NK-92 (cell line): Measurements from ENCODE around the gene LAMA2.
"Not testable (repeated sequence)": the region's sequence is repeated elsewhere in the genome, so short reads cannot be mapped to it uniquely, and the experiment has no call there.

Experiments used
- DNase-seq: peaks from one replicate; lab custom pipeline; 2025; ENCODE audit not compliant: unreplicated experiment; lab: John Stamatoyannopoulos, UW

LAMA2 gene

DNA sequence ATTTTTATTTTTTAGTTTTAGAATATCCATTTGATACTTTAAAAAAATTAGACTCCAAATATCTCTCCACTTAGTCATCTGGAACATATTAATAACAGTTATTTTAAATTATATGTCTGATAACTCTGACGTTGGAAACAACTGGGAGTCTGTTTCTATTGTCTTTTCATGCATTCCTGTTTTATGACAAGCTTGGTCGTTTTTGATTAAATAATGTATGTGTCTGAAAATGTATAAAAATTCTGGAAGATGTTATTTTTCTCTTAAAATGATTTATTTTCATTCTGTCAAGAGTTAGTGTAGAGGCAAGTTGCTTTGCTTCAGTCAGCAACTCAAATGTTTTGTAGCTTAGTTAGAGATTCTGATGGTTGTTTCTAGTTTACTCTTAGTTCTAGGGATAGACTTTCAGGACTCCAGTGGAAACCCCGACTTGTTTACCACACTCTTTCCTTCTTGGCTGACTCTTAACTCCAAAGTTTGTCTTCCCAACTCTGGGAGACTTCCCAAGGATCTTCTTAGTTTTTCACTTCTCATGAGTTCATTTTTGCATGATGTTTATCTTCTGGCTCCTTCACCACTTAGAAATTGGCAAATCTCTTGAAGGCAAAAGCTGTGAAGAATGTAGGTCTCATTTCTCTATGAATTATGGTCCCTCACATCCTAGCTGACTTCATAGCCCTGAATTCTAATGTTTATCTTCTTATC lies 190.9 kb downstream of the LAMA2 start:
- DNase-seq = no peak

- DNase-seq = no peak
Measured at GRCh38 chr6:129084406-129084805, 201.5 kb downstream of the LAMA2 start.

GRCh38 chr6:129088481-129088880 lies 205.5 kb downstream of the LAMA2 start:
- DNase-seq = not testable (repeated sequence)

GRCh38 chr6:129089357-129089756 lies 206.4 kb downstream of the LAMA2 start:
- no peak for DNase-seq

GRCh38 chr6:129094147-129094546 lies 211.2 kb downstream of the LAMA2 start:
- DNase-seq = no peak

DNA sequence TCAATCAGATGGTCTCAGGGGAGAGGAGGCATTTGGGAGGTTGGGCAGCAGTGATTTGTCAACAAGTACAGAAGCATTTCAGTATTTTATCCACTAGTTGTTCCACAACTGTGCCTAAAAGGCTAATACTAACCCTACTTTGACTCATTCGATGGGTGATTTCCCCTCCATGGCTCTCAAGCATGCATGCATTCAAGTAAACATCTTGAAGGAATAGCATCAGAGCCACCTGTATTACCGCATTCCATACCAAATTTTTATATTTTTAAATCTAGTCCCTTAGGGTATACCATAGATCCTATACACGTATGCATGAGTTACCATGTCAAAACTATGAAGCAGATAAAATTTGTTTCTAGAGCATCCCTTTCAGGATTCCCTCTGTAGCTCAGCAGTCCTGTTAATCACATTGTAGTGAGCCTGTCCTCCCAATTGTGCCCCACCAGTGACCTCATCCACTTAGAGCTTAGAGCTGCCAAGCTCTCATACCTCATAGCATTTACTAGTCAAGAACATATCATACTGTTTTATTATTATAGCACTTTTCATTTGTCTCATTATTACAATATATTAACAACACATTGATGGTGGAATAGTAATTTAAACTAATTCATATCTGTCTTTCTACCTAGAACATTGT lies 213.8 kb downstream of the LAMA2 start:
- no peak for DNase-seq

DNA sequence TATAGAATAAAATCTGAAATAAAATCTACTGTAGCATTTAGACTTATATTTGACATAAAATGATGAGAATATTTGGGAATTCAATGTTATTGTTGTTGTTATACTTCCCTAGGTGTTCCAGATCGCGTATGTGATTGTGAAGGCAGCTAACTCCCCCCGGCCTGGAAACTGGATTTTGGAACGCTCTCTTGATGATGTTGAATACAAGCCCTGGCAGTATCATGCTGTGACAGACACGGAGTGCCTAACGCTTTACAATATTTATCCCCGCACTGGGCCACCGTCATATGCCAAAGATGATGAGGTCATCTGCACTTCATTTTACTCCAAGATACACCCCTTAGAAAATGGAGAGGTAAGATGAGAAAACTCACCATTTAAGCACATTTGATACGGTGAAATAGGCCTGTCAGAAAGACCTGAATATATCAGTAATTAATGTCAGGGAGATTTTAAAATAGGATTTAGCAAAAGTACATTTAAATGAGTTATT lies 215.2 kb downstream of the LAMA2 start:
- DNase-seq = no peak

DNA sequence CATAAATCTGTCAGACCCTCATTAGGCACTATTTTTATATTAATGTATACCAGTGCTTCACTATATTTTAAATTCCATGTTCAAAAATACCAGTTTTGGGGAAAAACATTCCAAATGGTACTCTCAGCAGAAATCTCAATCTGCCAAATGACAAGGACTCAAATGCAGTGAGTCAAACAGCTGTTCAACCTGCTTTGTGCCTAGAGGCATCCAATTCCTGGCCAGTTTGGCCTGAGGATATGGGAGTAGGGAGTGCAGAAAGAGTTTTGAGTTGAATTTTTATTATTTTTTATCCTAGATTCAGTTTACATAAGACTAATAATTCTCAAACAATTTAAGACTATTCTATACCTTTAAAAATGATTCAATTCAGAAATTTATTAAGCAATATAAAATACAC lies 216.8 kb downstream of the LAMA2 start:
- no peak for DNase-seq

GRCh38 chr6:129100164-129100563 lies 217.2 kb downstream of the LAMA2 start:
- DNase-seq = no peak

GRCh38 chr6:129102741-129103140 lies 219.8 kb downstream of the LAMA2 start:
- DNase-seq = no peak

GRCh38 chr6:129104131-129104530 lies 221.2 kb downstream of the LAMA2 start:
- no peak for DNase-seq

DNA sequence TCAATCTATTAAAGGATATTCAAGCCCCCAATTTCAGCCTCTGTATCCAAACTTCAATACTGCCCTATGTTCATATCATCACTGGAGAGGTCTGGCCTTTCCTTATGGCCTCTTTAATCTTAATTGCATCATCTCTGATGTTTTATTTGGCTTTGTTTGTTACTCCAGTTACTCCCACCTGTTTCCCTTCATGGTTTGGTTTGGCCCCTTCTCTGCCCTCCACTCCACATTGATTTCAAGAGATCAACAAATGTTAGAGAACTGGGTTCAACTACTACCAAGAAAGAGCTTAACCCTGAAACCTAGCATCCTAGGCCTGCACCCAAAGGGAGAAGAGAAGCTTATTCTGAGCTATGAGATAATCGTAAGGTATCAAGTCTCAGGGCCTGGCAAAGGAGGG lies 221.6 kb downstream of the LAMA2 start:
- no peak for DNase-seq

GRCh38 chr6:129105035-129105434 lies 222.1 kb downstream of the LAMA2 start:
- DNase-seq = no peak

DNA sequence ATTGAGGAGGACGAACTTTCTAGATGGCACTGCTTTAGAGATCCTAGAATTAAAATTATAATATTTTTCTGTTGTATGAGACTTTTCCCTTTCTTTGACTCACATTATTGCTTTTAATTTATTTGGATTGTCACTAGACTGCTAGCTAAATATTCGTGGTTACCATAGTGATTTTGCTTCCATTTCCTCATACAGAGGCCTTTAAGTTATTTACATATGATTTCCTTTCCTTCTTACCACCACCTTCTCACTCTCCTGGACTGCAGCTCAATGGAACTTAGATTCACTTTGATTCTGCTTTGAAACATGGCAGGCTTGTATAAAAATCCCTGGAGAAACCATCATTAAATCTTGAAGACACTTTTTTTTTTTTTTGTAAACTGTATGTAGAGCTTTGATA lies 222.9 kb downstream of the LAMA2 start:
- DNase-seq = no peak

DNA sequence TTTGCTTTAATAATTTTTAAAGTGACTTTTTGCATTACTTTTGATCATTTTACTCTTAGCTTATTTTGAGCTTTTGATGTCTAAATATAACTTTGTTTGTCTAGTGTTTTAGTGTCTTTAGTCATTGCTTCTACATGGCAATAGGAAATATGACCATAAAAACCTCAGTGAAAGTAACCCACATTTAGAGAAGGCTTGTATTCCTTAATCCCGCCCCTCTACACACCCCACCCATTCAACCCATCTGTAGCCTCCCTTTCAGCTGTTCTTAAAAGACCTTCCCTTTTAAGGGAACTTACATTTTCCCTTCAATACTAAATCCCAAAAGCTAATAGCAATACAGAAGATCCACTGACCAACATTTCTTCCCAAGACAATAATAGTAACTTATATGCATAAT lies 225.4 kb downstream of the LAMA2 start:
- DNase-seq = no peak

DNA sequence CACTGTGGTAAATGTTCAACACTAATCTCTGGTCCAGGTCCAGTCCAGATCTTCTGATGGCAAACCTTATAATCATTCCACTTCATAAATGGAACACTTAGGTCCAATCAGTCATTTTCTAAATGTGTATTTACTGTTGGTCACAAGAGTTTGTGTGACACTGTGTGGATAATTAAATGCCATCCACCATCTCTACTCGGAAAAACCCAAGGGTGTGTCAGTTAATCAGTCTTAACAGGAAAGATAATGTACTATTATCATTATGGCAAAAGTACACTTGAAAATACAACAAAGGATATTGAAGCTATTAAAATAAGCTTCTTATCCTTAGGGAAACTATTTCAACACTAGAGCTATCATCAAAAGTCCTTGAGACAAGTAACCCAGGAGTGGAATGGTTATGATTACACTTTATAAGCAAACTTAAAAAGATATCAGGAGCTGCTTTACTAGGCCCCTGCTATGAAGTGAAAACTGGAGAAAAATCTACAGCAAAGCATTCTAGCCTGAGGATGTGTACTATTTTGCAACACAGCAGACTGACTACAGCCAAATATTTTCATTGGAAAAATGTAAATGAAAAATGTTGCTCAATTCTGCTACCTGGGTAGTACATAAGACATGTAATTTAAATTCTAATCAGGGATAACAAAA lies 227.9 kb downstream of the LAMA2 start:
- no peak for DNase-seq

GRCh38 chr6:129111346-129111745 lies 228.4 kb downstream of the LAMA2 start:
- DNase-seq = no peak

GRCh38 chr6:129111853-129112252 lies 228.9 kb downstream of the LAMA2 start:
- DNase-seq = no peak

DNA sequence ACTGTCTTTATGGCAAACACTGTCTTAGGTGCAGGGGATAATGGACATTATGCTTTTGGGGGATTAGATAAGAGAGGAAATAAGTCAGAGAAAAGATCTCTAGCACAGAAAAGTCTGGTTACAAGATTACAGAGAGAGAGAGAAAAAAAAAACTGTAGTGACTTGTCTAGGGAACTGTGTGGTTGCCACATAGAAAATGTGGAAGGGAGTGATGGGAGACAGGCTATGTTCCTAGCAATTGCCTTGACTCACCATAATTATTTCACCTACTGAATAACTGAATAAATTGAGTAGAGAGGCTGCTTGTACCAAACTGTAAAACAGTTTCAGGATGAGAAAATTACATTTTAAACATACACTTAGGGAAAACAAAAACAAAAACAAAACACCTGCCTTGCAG lies 229.7 kb downstream of the LAMA2 start:
- no peak for DNase-seq

- DNase-seq = no peak
Measured at GRCh38 chr6:129113637-129114036, 230.7 kb downstream of the LAMA2 start.

GRCh38 chr6:129114636-129115391 lies 231.9 kb downstream of the LAMA2 start:
- DNase-seq = no peak
